Neural cell (in vitro differentiated cells): ENCODE results near the gene S1PR4. TPM values are rescaled to one million over a fixed set of nuclear protein-coding genes. Genes with fewer than 3 reads are reported as not detected.

Experiments
- H2AFZ ChIP-seq: fragments of 200-600, 300-800 bp; sonication (generic), shearing (Covaris generic); 2 replicates; pipeline ENCODE4 v1.6.0; 2014; ENCODE audit warnings: low read depth, mild to moderate bottlenecking, antibody characterized with exemption, low read length, moderate library complexity
- H3F3A ChIP-seq: fragments of 200-600 bp; shearing (Covaris generic); 2 replicates; pipeline ENCODE4 v1.6.1; 2016; ENCODE audit warnings: mild to moderate bottlenecking, moderate library complexity, mixed read lengths, antibody characterized with exemption, low read length; ENCODE audit not compliant: insufficient read depth, poor library complexity, severe bottlenecking
- H3K27ac ChIP-seq: fragments of 200-600, 300-800 bp; sonication (generic), shearing (Covaris generic); 2 replicates; pipeline ENCODE4 v1.5.1; 2014; ENCODE audit warnings: mild to moderate bottlenecking, low read length, moderate library complexity
- H3K27me3 ChIP-seq: fragments of 300-800, 200-600 bp; sonication (generic), shearing (Covaris generic); 2 replicates; pipeline ENCODE4 v1.6.0; 2014; ENCODE audit warnings: mild to moderate bottlenecking, low read depth, low read length, moderate library complexity; ENCODE audit not compliant: insufficient read depth
- H3K36me3 ChIP-seq: fragments of 300-800, 200-600 bp; sonication (generic), shearing (Covaris generic); 2 replicates; pipeline ENCODE4 v1.5.1; 2014; ENCODE audit warnings: mild to moderate bottlenecking, antibody characterized with exemption, low read length, moderate library complexity; ENCODE audit not compliant: insufficient read depth
- H3K4me2 ChIP-seq: fragments of 300-800, 200-600 bp; sonication (generic), shearing (Covaris generic); 2 replicates; pipeline ENCODE4 v1.6.0; 2014; ENCODE audit warnings: mild to moderate bottlenecking, low read length
- H3K4me3 ChIP-seq: fragments of 300-800, 200-600 bp; sonication (generic), shearing (Covaris generic); 2 replicates; pipeline ENCODE4 v1.5.1; 2014; ENCODE audit warnings: mild to moderate bottlenecking, low read length, moderate library complexity
- H3K79me2 ChIP-seq: fragments of 200-600 bp; shearing (Covaris generic); replicated peaks from 2 replicates; pipeline ENCODE4 v1.6.0; 2014; ENCODE audit warnings: mild to moderate bottlenecking, low read length, moderate library complexity; ENCODE audit not compliant: insufficient read depth
- H3K9ac ChIP-seq: fragments of 300-800, 200-600 bp; sonication (generic), shearing (Covaris generic); 2 replicates; pipeline ENCODE4 v1.6.1; 2016; ENCODE audit warnings: mild to moderate bottlenecking, low read length, mixed read lengths
- H3K9me2 ChIP-seq: fragments of 200-600 bp; shearing (Covaris generic); 2 replicates; pipeline ENCODE4 v1.6.1; 2016; ENCODE audit warnings: mild to moderate bottlenecking, low read length, mixed read lengths; ENCODE audit not compliant: insufficient read depth
- H3K9me3 ChIP-seq: fragments of 200-600, 300-800 bp; sonication (generic), shearing (Covaris generic); 2 replicates; pipeline ENCODE4 v1.6.1; 2016; ENCODE audit warnings: mild to moderate bottlenecking, mixed run types, low read length, moderate library complexity, mixed read lengths
- H4K20me1 ChIP-seq: fragments of 200-600 bp; shearing (Covaris generic); 2 replicates; pipeline ENCODE4 v1.6.1; 2016; ENCODE audit warnings: mild to moderate bottlenecking, mixed run types; ENCODE audit not compliant: insufficient read depth
- CTCF ChIP-seq: fragments of 450-650 bp; IDR thresholded peaks from 2 replicates; pipeline ENCODE4 v1.5.1; 2014; ENCODE audit warnings: antibody characterized with exemption, mild to moderate bottlenecking, moderate library complexity; ENCODE audit not compliant: poor library complexity, severe bottlenecking
- EP300 ChIP-seq: fragments of 450-650 bp; conservative IDR thresholded peaks from 2 replicates; pipeline ENCODE4 v1.6.1; 2014; ENCODE audit warnings: antibody characterized with exemption, mild to moderate bottlenecking, moderate library complexity; ENCODE audit not compliant: poor library complexity, severe bottlenecking
- EZH2 ChIP-seq: fragments of 200-600, 300-800 bp; shearing (Covaris generic), sonication (generic); IDR thresholded peaks from 2 replicates; pipeline ENCODE4 v1.6.1; 2014; ENCODE audit warnings: antibody characterized with exemption, low read length, borderline replicate concordance, mild to moderate bottlenecking; ENCODE audit not compliant: insufficient read depth, poor library complexity, severe bottlenecking
- MXI1 ChIP-seq: fragments of 450-650 bp; conservative IDR thresholded peaks from 2 replicates; pipeline ENCODE4 v1.6.1; 2014; ENCODE audit warnings: antibody characterized with exemption, mild to moderate bottlenecking; ENCODE audit not compliant: poor library complexity, severe bottlenecking
- POLR2AphosphoS5 ChIP-seq: IDR thresholded peaks from 2 replicates; pipeline ENCODE4 v1.6.1; 2012
- RAD21 ChIP-seq: fragments of 450-650 bp; conservative IDR thresholded peaks from 2 replicates; pipeline ENCODE4 v1.6.1; 2014; ENCODE audit warnings: antibody characterized with exemption, mild to moderate bottlenecking, moderate library complexity
- REST ChIP-seq: IDR thresholded peaks from 2 replicates; pipeline ENCODE4 v1.6.1; 2012; ENCODE audit warnings: borderline replicate concordance
- SMC3 ChIP-seq: fragments of 450-650 bp; conservative IDR thresholded peaks from 2 replicates; pipeline ENCODE4 v1.6.1; 2014; ENCODE audit warnings: antibody characterized with exemption, mild to moderate bottlenecking, moderate library complexity; ENCODE audit not compliant: poor library complexity
- TAF1 ChIP-seq: IDR thresholded peaks from 2 replicates; pipeline ENCODE4 v1.6.1; 2012; ENCODE audit warnings: low read depth
- polyA plus RNA-seq: library from polyadenylated mRNA; depleted of rRNA; stranded (reverse); fragments of >200 nt; gene quantifications from 2 replicates; pipeline ENCODE4 v1.2.3, GENCODE V29; 2014

The S1PR4 gene
- polyA plus RNA-seq, 1 donor from 2014 or later: not detected

GRCh38 chr19:3194106-3195087 is 15.8 kb downstream of the S1PR4 start:
- H3K79me2 ChIP-seq: no peaks in the 10 kb centered on the region
- no peaks in the 10 kb centered on the region for H3K27me3 ChIP-seq
- no peak overlapping the region for H3K9ac ChIP-seq
- H3K4me3 ChIP-seq: no peak overlapping the region
- H3K9me3 ChIP-seq: no peaks in the 10 kb centered on the region
- H2AFZ ChIP-seq: no peak overlapping the region
- no peak overlapping the region for H3K4me2 ChIP-seq
- TF ChIP-seq CTCF (no peak), EP300 (no peak), EZH2 (no peak), RAD21 (no peak), SMC3 (no peak), REST (no peak), MXI1 (no peak), POLR2AphosphoS5 (no peak)
- H3F3A ChIP-seq: no peaks in the 10 kb centered on the region
- no peaks in the 10 kb centered on the region for H3K36me3 ChIP-seq
- H3K27ac ChIP-seq: no peak overlapping the region
- no peaks in the 10 kb centered on the region for H4K20me1 ChIP-seq
- no peaks in the 10 kb centered on the region for H3K9me2 ChIP-seq

GRCh38 chr19:3196064-3196932 is 17.7 kb downstream of the S1PR4 start:
- no peaks in the 10 kb centered on the region for H3K9me3 ChIP-seq
- H3K27ac ChIP-seq: no peak overlapping the region
- no peaks in the 10 kb centered on the region for H3K27me3 ChIP-seq
- H3K36me3 ChIP-seq: no peaks in the 10 kb centered on the region
- no peaks in the 10 kb centered on the region for H4K20me1 ChIP-seq
- no peaks in the 10 kb centered on the region for H3K79me2 ChIP-seq
- no peaks in the 10 kb centered on the region for H3K9me2 ChIP-seq
- H3F3A ChIP-seq: no peaks in the 10 kb centered on the region
- TF ChIP-seq CTCF (no peak), REST (no peak), EP300 (no peak), MXI1 (no peak), EZH2 (no peak), POLR2AphosphoS5 (no peak), SMC3 (no peak), TAF1 (no peak), RAD21 (no peak)
- H3K4me2 ChIP-seq: no peak overlapping the region
- H3K4me3 ChIP-seq: no peak overlapping the region
- no peak overlapping the region for H3K9ac ChIP-seq
- H2AFZ ChIP-seq: no peak overlapping the region
